Natural killer cell (primary cell): ENCODE measurements around the gene OLA1. TPM values are rescaled to one million over a fixed set of nuclear protein-coding genes. Genes with fewer than 3 reads are reported as not detected.

ENCODE experiments used
- ATAC-seq, 3 donors: fragments of 150-1000 bp in 2 of 3; fragments of 200-7000 bp in 1 of 3; cut with Tn5 transposase; 1 replicate in 1 of 3; 2 replicates in 2 of 3; pipeline ENCODE4 v1.10.0; 2021; ENCODE audit warnings: mild to moderate bottlenecking in 2 of 3, moderate library complexity in 2 of 3
- DNase-seq, 2 donors: peaks; one replicate each; pipeline versions ENCODE4 v3.0.0 to v3.0.0-alpha.2; 2013 to 2021; ENCODE audit warnings: mixed read lengths in 1 of 2
- H3K27ac ChIP-seq: one replicate; pipeline ENCODE4 v1.5.1; 2013; ENCODE audit warnings: mild to moderate bottlenecking, low read length
- H3K27me3 ChIP-seq: one replicate; pipeline ENCODE4 v1.6.1; 2013; ENCODE audit warnings: low read length; ENCODE audit not compliant: control insufficient read depth, insufficient read depth
- H3K36me3 ChIP-seq: one replicate; pipeline ENCODE4 v1.6.1; 2013; ENCODE audit warnings: low read length; ENCODE audit not compliant: control insufficient read depth, insufficient read depth
- H3K4me1 ChIP-seq: one replicate; pipeline ENCODE4 v1.6.1; 2013; ENCODE audit warnings: low read length; ENCODE audit not compliant: control insufficient read depth, insufficient read depth
- H3K4me3 ChIP-seq: one replicate; pipeline ENCODE4 v1.5.1; 2013; ENCODE audit warnings: low read length
- H3K9me3 ChIP-seq: one replicate; pipeline ENCODE4 v1.6.1; 2013; ENCODE audit warnings: low read length; ENCODE audit not compliant: control insufficient read depth, insufficient read depth
- H3K27ac Mint-ChIP-seq, 2 donors: one replicate each; pipeline ENCODE4 v1.8.0; 2022; ENCODE audit warnings: mild to moderate bottlenecking in 2 of 2, mixed read lengths in 2 of 2, moderate library complexity in 1 of 2
- H3K27me3 Mint-ChIP-seq, 2 donors: one replicate each; pipeline ENCODE4 v1.8.0; 2022; ENCODE audit warnings: low read depth in 2 of 2, mixed read lengths in 2 of 2
- H3K36me3 Mint-ChIP-seq: one replicate; pipeline ENCODE4 v1.8.0; 2022; ENCODE audit warnings: mixed read lengths
- H3K4me1 Mint-ChIP-seq, 2 donors: one replicate each; pipeline ENCODE4 v1.8.0; 2022; ENCODE audit warnings: mixed read lengths in 2 of 2
- H3K4me3 Mint-ChIP-seq: one replicate; pipeline ENCODE4 v1.8.0; 2022; ENCODE audit warnings: mild to moderate bottlenecking, moderate library complexity, mixed read lengths
- H3K9me3 Mint-ChIP-seq, 2 donors: one replicate each; pipeline ENCODE4 v1.8.0; 2022; ENCODE audit warnings: mixed read lengths in 2 of 2
- CTCF ChIP-seq: fragments of 200-600 bp; IDR thresholded peaks from one replicate; pipeline ENCODE4 v1.8.0; 2022; ENCODE audit warnings: antibody characterized with exemption
- WGBS: methylation state at CpG from one replicate; pipeline ENCODE4 v1.1.7; 2013; ENCODE audit warnings: missing lambda C conversion rate; ENCODE audit not compliant: insufficient coverage; 5-methylcytosine and 5-hydroxymethylcytosine counted together
- intact Hi-C: fragments of 100-400 bp; cut with micrococcal nuclease; formaldehyde crosslinking; loops from one replicate; pipeline ENCODE4 v1.14.2; 2022
- total RNA-seq, 4 donors: library from RNA; stranded (reverse); fragments of 120-200 nt in 1 of 4; gene quantifications; one replicate each; pipeline versions ENCODE4 v1.2.3 to v1.2.4, GENCODE V29; 2013 to 2022

OLA1 gene
- total RNA-seq, 3 donors from 2014 or later (not counting 1 experiment from before 2014, with no cell fraction given) = 42.3 to 45.9 (median 43.9) TPM

GRCh38 chr2:174048243-174048642, 200.1 kb downstream of the OLA1 start:
- TF ChIP-seq CTCF = no peak
- Histone ChIP-seq H3K4me3 (no peak overlapping the region), H3K27ac (no peak overlapping the region), H3K27me3 (no peaks in the 10 kb centered on the region), H3K4me1 (no peaks in the 10 kb centered on the region), H3K36me3 (no peaks in the 10 kb centered on the region), H3K9me3 (no peaks in the 10 kb centered on the region)
- peaks cover 5 to 6% of the 10 kb centered on the region in 2 donors for H3K27me3 Mint-ChIP-seq
- no peaks in the 10 kb centered on the region for H3K9me3 Mint-ChIP-seq
- no peaks in the 10 kb centered on the region for H3K36me3 Mint-ChIP-seq
- intact Hi-C loops = no loop called here
- no peak for DNase-seq
- WGBS = 73% methylated on average over 19 of the region's 20 CpGs
- no peak overlapping the region for H3K4me3 Mint-ChIP-seq
- no peak for ATAC-seq
- H3K27ac Mint-ChIP-seq = no peak overlapping the region
- peaks cover 0 to 5% of the 10 kb centered on the region in 2 donors for H3K4me1 Mint-ChIP-seq

DNA sequence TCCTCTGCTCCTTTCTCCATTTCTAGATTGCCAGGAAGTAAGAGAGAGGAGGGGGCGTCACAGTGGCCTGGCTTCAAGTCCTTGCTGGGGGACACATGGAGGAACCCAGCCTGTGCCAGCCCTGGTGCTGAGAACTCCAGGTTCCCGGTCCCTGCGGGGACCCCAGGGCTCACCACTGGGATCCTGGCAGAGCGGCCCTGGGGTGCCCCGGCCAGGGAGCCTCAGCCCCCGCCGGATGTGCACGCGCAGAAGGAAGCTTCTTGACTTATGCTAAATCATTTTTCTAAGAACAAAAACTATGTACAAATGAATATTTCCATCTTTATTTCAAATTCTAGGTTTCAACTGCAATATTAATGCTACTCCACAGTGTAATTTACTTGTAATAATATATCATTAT, 200.6 kb downstream of the OLA1 start:
- Mint-ChIP-seq H3K4me1 (peaks cover 0 to 5% of the 10 kb centered on the region in 2 donors), H3K4me3 (no peak overlapping the region), H3K27me3 (peaks cover 5 to 6% of the 10 kb centered on the region in 2 donors), H3K36me3 (no peaks in the 10 kb centered on the region), H3K27ac (no peak overlapping the region), H3K9me3 (no peaks in the 10 kb centered on the region)
- H3K9me3 ChIP-seq = no peaks in the 10 kb centered on the region
- H3K36me3 ChIP-seq = no peaks in the 10 kb centered on the region
- intact Hi-C loops = no loop called here
- DNase-seq (no peak), ATAC-seq (no peak)
- TF ChIP-seq CTCF = no peak
- H3K4me1 ChIP-seq = no peaks in the 10 kb centered on the region
- no peak overlapping the region for H3K27ac ChIP-seq
- no peaks in the 10 kb centered on the region for H3K27me3 ChIP-seq
- 59% methylated on average over 6 of the region's 9 CpGs for WGBS
- no peak overlapping the region for H3K4me3 ChIP-seq

DNA sequence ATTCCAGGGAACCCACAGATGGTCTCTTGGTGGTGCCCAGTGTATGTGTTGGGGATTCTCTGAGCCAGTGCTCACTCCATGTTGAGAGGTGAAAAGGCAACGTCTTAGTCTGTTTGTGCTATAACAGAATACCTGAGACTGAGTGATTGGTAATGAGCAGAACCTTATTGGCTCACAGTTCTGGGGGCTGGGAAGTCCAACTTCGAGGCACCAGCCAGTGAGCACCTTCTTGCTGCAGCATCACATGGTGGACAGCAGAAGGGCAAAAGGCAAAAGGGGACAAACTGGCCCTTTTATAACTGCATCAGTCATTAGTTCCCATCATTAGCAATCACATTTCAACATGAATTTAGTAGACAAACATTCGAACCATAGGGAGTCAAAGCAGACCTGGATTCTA, 202.2 kb downstream of the OLA1 start:
- Mint-ChIP-seq H3K4me1 (peaks cover 0 to 5% of the 10 kb centered on the region in 2 donors), H3K27me3 (peaks cover 5 to 6% of the 10 kb centered on the region in 2 donors), H3K36me3 (no peaks in the 10 kb centered on the region), H3K27ac (no peak overlapping the region), H3K4me3 (no peak overlapping the region), H3K9me3 (no peaks in the 10 kb centered on the region)
- TF ChIP-seq CTCF = no peak
- H3K27me3 ChIP-seq = no peaks in the 10 kb centered on the region
- H3K9me3 ChIP-seq = no peaks in the 10 kb centered on the region
- WGBS = 87% methylated on average over 3 of the region's 3 CpGs
- no peak overlapping the region for H3K4me3 ChIP-seq
- H3K27ac ChIP-seq = no peak overlapping the region
- H3K4me1 ChIP-seq = no peaks in the 10 kb centered on the region
- ATAC-seq = no peak
- DNase-seq = no peak
- intact Hi-C loops = no loop called here
- H3K36me3 ChIP-seq = no peaks in the 10 kb centered on the region

DNA sequence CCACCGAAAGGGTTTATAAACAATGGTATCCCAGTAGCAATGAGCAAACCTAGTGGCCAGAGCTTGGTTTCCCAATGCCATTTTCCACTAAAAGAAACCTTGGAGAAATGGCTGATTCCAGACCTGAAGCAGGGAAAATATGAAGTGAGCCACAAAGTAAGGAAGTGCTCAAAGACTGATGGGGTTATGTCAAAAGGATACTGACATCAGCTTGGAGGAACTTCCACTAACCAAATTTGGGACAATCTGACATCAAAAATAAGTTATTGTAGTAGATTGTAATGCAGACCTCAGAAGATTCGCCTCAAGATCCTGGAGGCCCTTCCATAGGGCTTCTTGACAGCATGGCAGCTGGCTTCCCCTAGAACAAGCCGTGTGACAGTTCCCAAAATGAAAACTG, 203.8 kb downstream of the OLA1 start:
- H3K27me3 ChIP-seq = no peaks in the 10 kb centered on the region
- intact Hi-C loops = no loop called here
- WGBS = 90% methylated on average over 3 of the region's 3 CpGs
- H3K9me3 Mint-ChIP-seq = no peaks in the 10 kb centered on the region
- H3K4me1 ChIP-seq = peaks cover 7% of the 10 kb centered on the region
- ATAC-seq = no peak
- H3K4me3 ChIP-seq = no peak overlapping the region
- H3K9me3 ChIP-seq = no peaks in the 10 kb centered on the region
- no peak for DNase-seq
- no peak for TF ChIP-seq CTCF
- peaks cover 5 to 6% of the 10 kb centered on the region in 2 donors for H3K27me3 Mint-ChIP-seq
- no peaks in the 10 kb centered on the region for H3K36me3 Mint-ChIP-seq
- no peak overlapping the region for H3K27ac Mint-ChIP-seq
- no peaks in the 10 kb centered on the region for H3K36me3 ChIP-seq
- H3K4me1 Mint-ChIP-seq = peaks cover 7 to 13% of the 10 kb centered on the region in 2 donors
- no peak overlapping the region for H3K4me3 Mint-ChIP-seq
- H3K27ac ChIP-seq = no peak overlapping the region
